ENCODE results near the gene MADD.

MADD gene

DNA sequence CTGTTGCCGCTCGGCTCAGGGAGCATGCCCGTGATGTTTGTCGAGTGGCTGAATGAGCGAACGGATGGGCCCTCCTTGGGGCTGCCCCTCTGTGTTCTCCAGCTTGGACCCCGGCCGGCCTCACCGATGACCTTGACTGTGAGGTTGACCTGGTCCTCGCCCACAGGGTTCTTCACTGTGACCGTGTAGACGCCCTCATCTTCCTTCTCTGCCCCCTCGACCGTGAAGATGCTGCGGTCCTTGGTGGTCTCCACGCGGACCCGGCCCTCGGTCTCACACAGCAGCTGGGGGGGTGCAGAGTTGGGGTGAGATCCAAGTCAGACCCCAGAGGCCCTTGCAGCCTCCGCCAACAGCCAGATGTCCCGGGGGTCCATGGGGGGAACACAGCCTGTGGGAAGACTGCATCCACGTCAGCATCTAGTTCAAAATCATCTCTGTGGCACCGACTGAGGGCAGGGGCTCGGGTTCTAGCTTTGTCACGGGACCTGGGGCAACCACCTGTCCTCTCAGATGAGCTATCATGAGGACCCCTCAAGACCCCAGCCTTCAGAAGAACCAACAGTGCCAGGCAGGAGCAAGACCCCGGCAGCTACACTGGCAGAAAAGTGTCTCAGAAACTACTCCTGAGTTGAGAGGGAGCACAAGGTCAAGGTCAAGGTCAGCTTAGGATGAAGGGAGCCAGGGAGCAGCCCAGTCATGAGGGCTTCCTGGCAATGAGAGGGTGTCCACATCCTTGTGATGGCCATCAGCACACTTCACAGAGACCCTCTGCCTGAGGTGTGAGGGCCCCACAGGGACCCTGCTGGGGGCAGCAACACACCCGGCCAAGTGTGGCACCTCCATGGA, 68.7 kb downstream of the MADD start:
- H3K4me3 ChIP-seq (ENCODE audit: low read depth, low read length): no peak overlapping the region
- TF ChIP-seq, protein P1, sequence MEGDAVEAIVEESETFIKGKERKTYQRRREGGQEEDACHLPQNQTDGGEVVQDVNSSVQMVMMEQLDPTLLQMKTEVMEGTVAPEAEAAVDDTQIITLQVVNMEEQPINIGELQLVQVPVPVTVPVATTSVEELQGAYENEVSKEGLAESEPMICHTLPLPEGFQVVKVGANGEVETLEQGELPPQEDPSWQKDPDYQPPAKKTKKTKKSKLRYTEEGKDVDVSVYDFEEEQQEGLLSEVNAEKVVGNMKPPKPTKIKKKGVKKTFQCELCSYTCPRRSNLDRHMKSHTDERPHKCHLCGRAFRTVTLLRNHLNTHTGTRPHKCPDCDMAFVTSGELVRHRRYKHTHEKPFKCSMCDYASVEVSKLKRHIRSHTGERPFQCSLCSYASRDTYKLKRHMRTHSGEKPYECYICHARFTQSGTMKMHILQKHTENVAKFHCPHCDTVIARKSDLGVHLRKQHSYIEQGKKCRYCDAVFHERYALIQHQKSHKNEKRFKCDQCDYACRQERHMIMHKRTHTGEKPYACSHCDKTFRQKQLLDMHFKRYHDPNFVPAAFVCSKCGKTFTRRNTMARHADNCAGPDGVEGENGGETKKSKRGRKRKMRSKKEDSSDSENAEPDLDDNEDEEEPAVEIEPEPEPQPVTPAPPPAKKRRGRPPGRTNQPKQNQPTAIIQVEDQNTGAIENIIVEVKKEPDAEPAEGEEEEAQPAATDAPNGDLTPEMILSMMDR (IDR thresholded peaks at IDR 0.05; ENCODE audit: borderline replicate concordance, insufficient read depth, low read depth, low read length): no peak

DNA sequence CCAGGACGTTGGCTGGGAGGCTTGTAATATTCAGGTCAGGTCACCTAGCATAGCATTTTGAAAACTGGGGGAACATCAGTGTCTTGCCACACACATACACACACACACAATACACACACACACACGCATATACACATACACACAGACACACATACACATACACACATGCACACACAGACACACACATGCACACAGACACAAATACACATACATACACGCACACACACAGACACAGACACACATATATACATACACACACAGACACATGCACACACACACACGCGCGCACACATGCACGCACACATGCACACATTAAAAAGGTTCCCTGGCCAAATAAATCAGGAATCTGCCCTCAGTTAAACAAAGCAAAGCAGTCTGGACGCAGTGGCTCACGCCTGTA, 70.1 kb downstream of the MADD start:
- H3K4me3 ChIP-seq (ENCODE audit: low read depth, low read length): no peak overlapping the region
- TF ChIP-seq, protein P1 (IDR thresholded peaks at IDR 0.05; ENCODE audit: borderline replicate concordance, insufficient read depth, low read depth, low read length): no peak

DNA sequence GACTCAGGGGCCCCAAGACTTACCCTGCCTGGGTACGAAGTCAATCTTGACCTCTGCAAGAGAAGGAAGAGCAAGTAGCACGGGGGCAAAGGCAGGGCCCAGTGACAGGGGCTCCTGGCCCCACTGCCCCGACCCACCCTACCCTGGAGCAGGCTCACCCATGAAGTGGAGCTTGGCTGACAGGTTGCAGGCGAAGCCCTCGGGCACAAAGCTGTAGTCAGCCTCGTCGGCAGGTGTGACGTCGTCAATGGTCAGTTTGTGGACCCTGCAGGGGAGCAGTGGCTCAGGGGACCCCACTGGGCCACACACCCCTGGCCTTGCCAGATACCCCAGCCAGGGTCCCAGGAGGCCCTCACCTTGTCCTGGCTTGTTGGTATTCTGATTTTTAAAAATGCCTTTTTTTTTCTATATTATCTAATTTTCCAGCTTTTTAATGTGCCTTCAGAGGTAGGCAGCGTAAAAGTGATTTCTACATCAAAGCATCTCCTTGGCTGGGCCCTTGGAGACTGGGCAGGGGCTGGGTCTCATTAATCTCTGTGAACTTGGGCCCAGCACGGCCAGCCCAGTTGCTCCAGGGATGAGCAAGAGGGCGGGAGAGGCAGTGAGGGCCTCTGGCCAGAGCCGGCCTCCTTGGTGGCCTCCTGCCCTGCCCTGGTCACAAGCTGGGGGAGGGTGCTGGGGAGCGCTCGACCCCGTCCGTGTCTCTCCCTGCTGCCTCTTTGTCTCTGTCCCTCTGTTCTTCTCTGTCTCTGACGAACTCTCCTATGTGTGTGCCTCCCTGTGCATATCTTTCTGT, 71.2 kb downstream of the MADD start:
- TF ChIP-seq, protein P1 (IDR thresholded peaks at IDR 0.05; ENCODE audit: borderline replicate concordance, insufficient read depth, low read depth, low read length): no peak
- no peak overlapping the region for H3K4me3 ChIP-seq (ENCODE audit: low read depth, low read length)

DNA sequence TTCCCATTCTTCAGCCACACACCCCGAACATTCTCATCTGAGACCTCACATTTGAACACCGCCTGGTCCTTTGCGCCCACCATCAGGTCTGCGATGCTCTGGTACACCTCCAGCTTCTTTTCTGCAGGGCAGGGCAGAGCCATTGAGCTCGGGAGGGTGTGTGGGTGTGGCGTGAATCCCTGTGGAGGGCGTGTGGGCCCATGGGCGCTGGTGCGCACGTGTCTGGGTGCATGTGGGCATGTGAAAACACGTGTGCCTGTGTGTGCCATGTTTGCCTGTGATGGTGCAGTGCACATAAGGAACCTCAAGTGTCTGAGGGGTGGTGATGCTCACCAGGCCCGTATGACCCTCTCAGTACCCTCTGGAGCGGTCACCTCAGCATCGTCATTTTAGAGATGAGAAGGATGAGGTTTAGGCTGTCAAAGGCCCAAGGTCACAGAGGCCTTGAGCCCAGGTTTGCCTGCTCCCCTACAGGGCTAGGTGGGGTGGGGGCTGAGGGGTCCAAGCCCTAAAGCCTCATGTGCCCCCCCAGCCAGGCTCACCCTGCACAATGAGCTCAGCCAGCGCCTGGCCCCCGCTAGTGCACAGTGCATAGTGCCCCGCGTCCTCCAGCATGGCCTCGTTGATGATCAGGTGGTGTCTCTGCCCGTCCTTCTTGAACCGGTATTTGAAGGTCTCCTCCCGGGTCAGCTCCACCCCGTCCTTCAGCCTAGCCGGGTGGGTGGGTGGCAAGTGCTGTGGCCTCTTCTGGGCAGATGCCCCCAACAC, 72.3 kb downstream of the MADD start:
- TF ChIP-seq, protein P1 (IDR thresholded peaks at IDR 0.05; ENCODE audit: borderline replicate concordance, insufficient read depth, low read depth, low read length): no peak
- H3K4me3 ChIP-seq (ENCODE audit: low read depth, low read length): no peak overlapping the region

DNA sequence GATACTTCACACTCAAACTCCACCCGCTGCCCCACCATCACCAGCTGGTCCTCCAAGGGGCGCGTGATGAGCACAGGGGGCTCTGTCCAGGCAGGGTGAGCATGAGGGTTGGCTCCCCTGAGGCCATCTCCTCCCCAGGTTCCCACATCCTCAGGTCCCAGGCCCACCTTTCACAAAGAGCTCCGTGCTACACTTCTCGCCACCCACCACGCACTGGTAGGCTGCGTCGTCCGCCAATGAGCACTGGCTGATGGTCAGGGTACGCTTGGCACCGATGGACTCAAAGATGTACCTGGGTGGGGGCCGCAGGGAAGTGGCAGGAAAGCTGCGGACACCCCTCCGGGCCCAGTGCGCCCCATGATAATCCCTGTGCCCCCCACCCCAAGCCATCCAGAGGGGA, 72.9 kb downstream of the MADD start:
- TF ChIP-seq, protein P1 (IDR thresholded peaks at IDR 0.05; ENCODE audit: borderline replicate concordance, insufficient read depth, low read depth, low read length): no peak
- H3K4me3 ChIP-seq (ENCODE audit: low read depth, low read length): no peak overlapping the region

DNA sequence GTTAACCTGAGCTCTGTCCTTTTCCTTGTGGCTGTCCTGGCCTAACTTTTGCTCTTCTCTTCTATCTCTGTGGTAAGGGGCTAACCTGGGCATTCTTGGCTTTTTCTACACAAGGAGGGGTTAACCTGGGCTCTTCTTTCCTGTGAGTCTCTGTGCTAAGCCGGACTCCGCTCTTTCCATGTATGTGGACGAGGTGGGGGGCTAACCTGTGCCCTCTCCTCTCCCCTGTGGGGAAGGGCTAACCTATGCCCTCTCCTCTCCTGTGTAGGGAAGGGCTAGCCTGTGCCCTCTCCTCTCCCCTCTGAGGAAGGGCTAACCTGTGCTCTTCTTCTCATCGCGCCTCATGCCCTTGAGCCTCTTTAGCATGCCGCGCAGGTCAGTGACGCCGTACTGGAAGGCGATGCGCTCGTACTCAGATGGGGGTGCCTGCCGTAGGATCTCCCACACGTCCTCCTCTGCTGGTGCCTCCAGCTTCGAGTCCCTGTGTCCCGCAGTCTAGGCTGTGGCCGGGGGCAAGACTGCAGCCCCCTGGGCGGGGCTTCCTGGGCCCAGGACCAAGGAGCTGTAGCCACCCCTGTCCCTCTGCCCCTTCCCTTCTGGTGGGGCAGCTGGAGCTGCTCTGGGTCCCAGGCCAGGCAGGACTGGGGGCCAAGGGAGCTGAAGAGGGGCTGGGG, 76.1 kb downstream of the MADD start:
- TF ChIP-seq, protein P1 (IDR thresholded peaks at IDR 0.05; ENCODE audit: borderline replicate concordance, insufficient read depth, low read depth, low read length): no peak
- no peak overlapping the region for H3K4me3 ChIP-seq (ENCODE audit: low read depth, low read length)
